Measurements from ENCODE around the gene HLA-DOB.
A peak's percentile ranks its signal among the peaks of the same experiment; 100 is the strongest.

The HLA-DOB gene

GRCh38 chr6:32816746-32817204, at the start of gene HLA-DOB:
HLA-DOB (minus strand) TSS chr6:32817002; CDS start chr6:32816951, 51 bp downstream.
- DNase-seq (ENCODE audit: low read depth in 2 of 2, low spot score in 1 of 2) = no peak

- DNase-seq (ENCODE audit: low read depth in 2 of 2, low spot score in 1 of 2) = no peak
These were observed 49.1 kb upstream of the HLA-DOB start for GRCh38 chr6:32865724-32866443.

DNA sequence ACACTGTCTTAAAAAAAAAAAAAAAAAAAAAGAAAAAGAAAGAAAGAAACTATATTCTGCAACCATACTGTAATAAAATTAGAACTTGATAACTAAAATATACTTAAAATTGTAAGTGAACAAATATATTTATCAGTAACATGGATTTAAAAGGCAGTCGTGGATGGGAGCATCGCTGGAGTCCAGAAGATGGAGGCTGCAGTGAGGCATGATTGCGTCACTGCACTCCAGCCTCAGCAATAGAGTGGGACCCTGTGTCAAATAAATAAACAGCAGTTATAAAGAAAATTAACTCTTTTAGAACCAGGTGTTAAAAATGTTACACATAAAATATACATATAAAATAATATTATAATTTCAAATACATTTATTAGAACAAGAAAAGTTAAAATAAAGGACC, 45.9 kb upstream of the HLA-DOB start:
- DNase-seq (ENCODE audit: low read depth in 2 of 2, low spot score in 1 of 2) = no peak

- no peak for DNase-seq (ENCODE audit: low read depth in 2 of 2, low spot score in 1 of 2)
These were observed 43.9 kb upstream of the HLA-DOB start for GRCh38 chr6:32860674-32861073.

DNA sequence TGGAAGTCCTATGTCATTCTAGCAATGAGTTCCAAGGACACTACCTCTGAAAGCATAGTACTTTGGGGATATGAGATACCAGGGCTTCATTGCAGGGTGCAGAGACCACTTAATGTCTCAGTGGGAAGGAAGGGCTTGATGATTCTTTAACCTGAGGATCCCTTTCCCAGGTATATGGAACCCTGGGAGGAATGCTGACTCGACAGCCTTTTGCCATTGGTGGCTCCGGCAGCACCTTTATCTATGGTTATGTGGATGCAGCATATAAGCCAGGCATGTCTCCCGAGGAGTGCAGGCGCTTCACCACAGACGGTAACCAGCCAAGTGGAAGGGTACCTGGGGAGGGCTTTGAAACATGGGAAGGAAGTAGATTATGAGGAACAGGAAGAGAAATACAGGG, 41.4 kb upstream of the HLA-DOB start:
- DNase-seq (ENCODE audit: low read depth in 2 of 2, low spot score in 1 of 2) = no peak

DNA sequence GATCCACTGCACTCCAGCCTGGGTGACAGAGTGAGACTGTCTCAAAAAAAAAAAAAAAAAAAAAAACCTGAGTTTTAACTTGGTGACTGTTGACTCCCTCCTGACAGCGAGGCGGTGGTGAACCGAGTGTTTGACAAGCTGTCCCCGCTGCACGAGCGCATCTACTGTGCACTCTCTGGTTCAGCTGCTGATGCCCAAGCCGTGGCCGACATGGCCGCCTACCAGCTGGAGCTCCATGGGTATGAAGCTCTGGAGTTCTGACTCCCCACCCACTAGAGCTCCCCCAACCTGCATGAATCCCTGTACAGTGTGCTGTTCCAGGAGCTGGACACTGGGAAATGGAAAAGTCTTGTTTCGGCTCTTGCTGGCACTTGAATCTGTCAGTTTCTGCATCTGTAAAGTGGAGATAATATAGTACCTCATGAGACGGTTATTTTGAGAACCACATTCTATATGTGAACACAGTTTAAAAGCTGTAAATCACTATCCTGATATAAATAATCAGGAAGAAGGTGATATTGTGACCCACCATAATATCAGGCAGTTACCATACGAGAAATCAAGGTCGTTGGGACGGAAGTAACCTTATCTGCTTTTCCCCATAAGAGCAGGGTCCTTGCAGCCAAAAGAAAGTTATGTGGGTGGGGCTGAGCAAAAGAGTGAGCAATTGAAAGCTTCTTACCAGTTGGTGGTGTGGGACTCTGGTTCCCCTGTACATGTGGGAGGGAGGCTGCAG, 40.5 kb upstream of the HLA-DOB start:
- DNase-seq (ENCODE audit: low read depth in 2 of 2, low spot score in 1 of 2) = no peak

- DNase-seq (ENCODE audit: low read depth in 2 of 2, low spot score in 1 of 2) = no peak
These were observed 38.8 kb upstream of the HLA-DOB start for GRCh38 chr6:32855467-32856174.

DNA sequence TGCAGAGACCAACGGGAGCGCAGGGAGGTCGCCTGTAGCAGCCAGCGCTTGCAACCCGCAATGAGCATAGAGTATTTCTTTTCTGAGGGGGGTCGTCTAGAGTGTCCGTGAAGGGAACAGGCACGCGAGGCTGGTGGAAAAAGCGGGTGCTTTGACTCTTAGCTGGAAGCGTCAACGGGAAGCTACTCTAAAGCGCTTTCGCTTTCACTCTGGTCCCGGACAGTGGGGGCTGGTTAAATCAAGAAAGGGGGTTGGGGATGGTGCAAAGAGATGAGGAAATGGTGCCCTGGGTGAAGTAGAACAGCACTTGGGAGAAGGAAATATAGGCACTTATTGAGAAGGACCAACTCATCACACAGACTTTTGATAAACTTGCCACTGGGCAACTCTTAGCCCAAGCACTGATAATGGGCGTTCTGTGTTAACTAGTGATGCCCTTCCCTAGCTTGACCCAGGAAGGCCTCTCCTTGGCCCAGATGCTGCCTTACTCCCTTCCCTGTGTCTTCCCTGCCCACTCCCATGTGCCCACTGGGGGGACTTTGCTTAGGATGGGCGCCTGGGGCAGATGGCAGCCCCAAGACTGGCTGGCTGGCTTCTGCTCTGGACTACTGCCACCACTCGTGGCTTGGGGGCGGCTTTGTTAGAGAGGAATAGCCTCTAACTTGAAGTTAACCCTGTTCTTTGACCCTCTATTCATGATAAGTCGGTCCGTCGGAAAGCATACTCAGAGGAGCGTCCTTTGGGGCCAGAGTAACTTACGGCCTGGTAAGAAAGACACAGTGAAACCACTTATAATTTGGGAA, 37.8 kb upstream of the HLA-DOB start:
- DNase-seq (ENCODE audit: low read depth in 2 of 2, low spot score in 1 of 2) = peak in 1 of 2 donors; percentile 35

DNA sequence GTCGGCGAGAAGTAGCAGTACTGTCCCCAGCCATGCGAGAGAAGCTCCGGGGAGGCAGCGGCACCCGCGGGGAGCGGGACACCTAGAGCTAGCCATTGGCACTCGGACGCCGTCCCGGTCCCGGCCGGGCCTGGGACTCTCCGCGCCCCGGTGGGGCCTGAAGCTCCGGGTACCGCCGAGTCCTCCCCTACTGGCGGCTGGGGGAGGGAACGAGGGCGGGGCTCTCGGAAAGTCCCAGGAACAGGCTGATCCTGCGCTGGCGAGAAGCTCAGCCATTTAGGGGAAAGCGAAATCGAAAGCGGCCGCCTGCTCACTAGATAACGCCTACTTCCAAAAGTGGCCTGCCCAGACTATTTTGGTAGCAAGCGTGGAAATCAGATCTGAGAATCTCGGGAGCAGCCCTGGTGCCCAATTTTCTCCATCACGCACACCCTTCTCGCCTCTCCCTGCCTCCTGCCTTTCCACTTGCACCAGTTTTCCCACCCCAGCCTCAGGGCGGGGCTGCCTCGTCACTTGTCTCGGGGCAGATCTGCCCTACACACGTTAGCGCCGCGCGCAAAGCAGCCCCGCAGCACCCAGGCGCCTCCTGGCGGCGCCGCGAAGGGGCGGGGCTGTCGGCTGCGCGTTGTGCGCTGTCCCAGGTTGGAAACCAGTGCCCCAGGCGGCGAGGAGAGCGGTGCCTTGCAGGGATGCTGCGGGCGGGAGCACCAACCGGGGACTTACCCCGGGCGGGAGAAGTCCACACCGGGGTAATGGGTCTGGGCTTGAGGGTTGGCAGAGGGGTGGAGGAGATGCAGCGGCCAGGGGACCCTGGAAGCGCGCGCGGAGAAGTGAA, 37.0 kb upstream of the HLA-DOB start, which contains the start of the genes PSMB9 and TAP1:
Gene PSMB9, plus strand, starts transcription at position 652 of the 835 bp plus-strand sequence. Its CDS starts 38 bp downstream, at position 690.
Gene TAP1, minus strand, starts transcription at position 164 of the 835 bp plus-strand sequence. Its CDS starts 68 bp downstream, at position 96.
- DNase-seq (ENCODE audit: low read depth in 2 of 2, low spot score in 1 of 2) = peak; percentile 82 to 93

DNA sequence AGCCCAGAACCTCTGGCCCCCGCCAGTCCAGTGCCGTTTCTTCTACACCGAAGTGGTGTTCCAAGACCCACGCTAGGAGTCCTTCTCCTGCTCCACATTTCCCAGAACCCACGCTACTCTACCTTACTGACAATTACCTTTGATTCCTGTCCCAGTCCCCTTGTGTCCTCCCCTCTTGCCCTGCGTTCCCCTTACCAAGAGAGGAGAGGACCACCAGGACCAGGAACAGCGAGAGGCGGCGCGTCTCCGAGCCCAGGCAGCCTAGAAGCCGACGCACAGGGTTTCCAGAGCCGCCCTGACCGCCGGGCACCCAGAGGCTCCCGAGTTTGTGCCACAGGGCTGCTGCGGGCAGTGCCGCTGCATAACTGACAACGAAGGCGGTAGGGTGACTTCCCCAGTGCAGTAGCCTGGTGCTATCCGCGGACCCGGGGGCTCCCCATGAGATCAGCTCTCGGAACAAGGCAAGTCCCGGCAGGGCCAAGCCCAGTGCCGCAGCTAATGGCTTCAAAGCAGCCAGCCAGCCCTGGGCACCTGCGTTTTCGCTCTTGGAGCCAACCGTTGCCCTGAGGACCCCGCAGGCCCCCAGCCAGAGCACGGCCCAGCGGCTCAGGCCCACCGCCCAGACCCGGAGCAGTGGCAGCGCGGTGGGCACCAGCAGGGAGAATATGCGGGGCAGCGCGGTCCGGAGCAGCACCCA, 36.2 kb upstream of the HLA-DOB start:
- peak in 1 of 2 donors; percentile 20 for DNase-seq (ENCODE audit: low read depth in 2 of 2, low spot score in 1 of 2)

- DNase-seq (ENCODE audit: low read depth in 2 of 2, low spot score in 1 of 2) = no peak
These were observed 35.4 kb upstream of the HLA-DOB start for GRCh38 chr6:32852018-32852843.

GRCh38 chr6:32851025-32851424, 34.2 kb upstream of the HLA-DOB start:
- DNase-seq (ENCODE audit: low read depth in 2 of 2, low spot score in 1 of 2) = no peak

DNA sequence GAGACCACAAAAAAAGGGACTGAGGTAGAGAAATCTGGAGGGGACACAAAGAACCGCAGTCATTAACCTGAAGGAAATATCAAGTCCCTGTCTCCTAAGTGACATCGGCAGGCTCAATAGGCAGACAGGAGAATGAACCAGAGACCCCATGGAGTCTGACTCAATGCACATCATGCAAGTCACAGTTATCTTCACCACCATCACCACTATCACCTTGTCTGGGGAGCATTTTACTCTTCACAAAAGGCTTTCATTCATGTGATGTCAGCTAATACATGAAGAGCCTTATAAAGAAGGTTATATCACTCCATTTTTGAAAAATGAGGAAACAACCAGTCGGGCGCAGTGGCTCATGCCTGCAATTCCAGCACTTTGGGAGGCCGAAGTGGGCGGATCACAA, 32.3 kb upstream of the HLA-DOB start:
- DNase-seq (ENCODE audit: low read depth in 2 of 2, low spot score in 1 of 2) = no peak

DNA sequence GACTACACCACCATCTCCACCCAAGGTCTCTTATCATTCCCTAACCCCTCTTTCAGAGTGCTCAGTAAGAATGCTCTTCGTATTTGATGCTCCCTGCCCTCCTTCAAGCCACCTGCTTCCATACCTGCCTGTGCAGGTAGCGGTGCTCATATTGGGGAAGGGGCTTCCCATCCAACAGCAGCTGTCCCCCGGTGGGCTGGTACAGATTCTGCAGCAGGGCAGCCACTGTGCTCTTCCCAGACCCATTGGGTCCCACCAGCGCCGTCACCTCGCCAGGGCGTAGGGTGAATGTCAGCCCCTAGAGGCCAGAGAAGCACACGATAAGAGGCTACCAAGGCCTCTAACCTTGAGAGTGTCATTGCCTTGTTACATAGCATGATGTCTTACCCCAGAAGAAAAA, 31.0 kb upstream of the HLA-DOB start:
- no peak for DNase-seq (ENCODE audit: low read depth in 2 of 2, low spot score in 1 of 2)

DNA sequence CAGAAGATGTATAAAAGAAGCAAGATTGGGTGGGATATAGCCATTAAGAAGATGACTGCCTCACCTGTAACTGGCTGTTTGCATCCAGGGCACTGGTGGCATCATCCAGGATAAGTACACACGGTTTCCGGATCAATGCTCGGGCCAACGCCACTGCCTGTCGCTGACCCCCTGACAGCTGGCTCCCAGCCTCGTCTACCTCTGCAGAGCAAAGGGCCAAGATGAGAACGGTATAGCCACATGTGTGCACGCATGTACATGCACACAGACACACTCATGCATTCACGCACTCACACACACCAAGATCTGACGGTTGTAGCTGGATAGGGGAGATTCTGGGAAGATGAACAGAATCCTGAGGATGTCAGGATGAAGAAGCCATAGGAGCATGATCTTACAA, 30.2 kb upstream of the HLA-DOB start:
- DNase-seq (ENCODE audit: low read depth in 2 of 2, low spot score in 1 of 2) = no peak

GRCh38 chr6:32845384-32845884, 28.6 kb upstream of the HLA-DOB start:
- peak in 1 of 2 donors; percentile 25 for DNase-seq (ENCODE audit: low read depth in 2 of 2, low spot score in 1 of 2)

GRCh38 chr6:32844839-32845383, 28.1 kb upstream of the HLA-DOB start:
- DNase-seq (ENCODE audit: low read depth in 2 of 2, low spot score in 1 of 2) = no peak

Data from stimulated activated CD8-positive, alpha-beta memory T cell treated with anti-CD3 and anti-CD28 coated beads, Interleukin-4, amount 100 ng/mL, for 1 hour (primary cell).